GM12878 (cell line): ENCODE results near the gene CDH4. TPM values are rescaled to one million over a fixed set of nuclear protein-coding genes. Genes with fewer than 3 reads are reported as not detected.

Experiments used
- ATAC-seq: fragments of 200-7000 bp; cut with Tn5 transposase; 3 replicates; pipeline ENCODE4 v1.9.1; 2020; ENCODE audit warnings: mild to moderate bottlenecking, moderate library complexity
- BruUV-seq: library from RNA; stranded (reverse); fragments of 400-500 nt; replicated peaks from 2 replicates; lab custom pipeline; 2021; lab: Mats Ljungman, UMichigan
- CTCF ChIA-PET: fragments of 300-600 bp; sonication (Branson Sonifier 250); formaldehyde crosslinking; extraction: SDS; loops from one replicate; lab custom pipeline; 2021; ENCODE audit warnings: inconsistent platforms; lab: Yijun Ruan, JAX
- POLR2A ChIA-PET: fragments of 350-600 bp; formaldehyde crosslinking; extraction: SDS; loops from one replicate; lab custom pipeline; 2021; ENCODE audit warnings: inconsistent platforms; lab: Charles Lee
- RAD21 ChIA-PET: fragments of 300-600 bp; sonication (Branson Sonifier 250); formaldehyde crosslinking; loops from one replicate; lab custom pipeline; 2023; ENCODE audit warnings: antibody characterized with exemption; ENCODE audit not compliant: unreplicated experiment; lab: Charles Lee
- SMC1A ChIA-PET: fragments of 300-600 bp; sonication (Branson Sonifier 250); formaldehyde crosslinking; loops from one replicate; lab custom pipeline; 2023; ENCODE audit not compliant: unreplicated experiment, uncharacterized antibody; lab: Charles Lee
- DNase-seq: peaks from one replicate; pipeline ENCODE4 v3.0.0-alpha.2; 2011; ENCODE audit warnings: low read depth, low spot score
- FAIRE-seq: peaks from 3 replicates; lab custom pipeline; 2011; peaks lifted over from hg19 to GRCh38; lab: Jason Lieb, UNC
- H2AFZ ChIP-seq: 2 replicates; pipeline ENCODE4 v1.6.0; 2011; ENCODE audit warnings: low read depth, low read length, control low read depth; ENCODE audit not compliant: control insufficient read depth
- H3K27ac ChIP-seq: 2 replicates; pipeline ENCODE4 v1.5.1; 2011; ENCODE audit warnings: control low read depth; ENCODE audit not compliant: control insufficient read depth, insufficient read depth
- H3K27me3 ChIP-seq, 2 experiments: replicated peaks in 1 of 2; 2 replicates each; pipeline versions ENCODE4 v1.6.0 to v1.6.1; 2011; ENCODE audit warnings: low read length in 1 of 2; ENCODE audit not compliant: control insufficient read depth in 2 of 2, insufficient read depth in 2 of 2
- H3K36me3 ChIP-seq, 2 experiments: 2 replicates each; pipeline ENCODE4 v1.5.1; 2011; ENCODE audit warnings: low read length in 1 of 2; ENCODE audit not compliant: control insufficient read depth in 2 of 2, insufficient read depth in 2 of 2
- H3K4me1 ChIP-seq: 2 replicates; pipeline ENCODE4 v1.6.1; 2011; ENCODE audit warnings: mild to moderate bottlenecking, low read length, moderate library complexity, mixed read lengths; ENCODE audit not compliant: control insufficient read depth, insufficient read depth
- H3K4me2 ChIP-seq: 2 replicates; pipeline ENCODE4 v1.6.0; 2011; ENCODE audit warnings: control low read depth; ENCODE audit not compliant: control insufficient read depth, insufficient read depth
- H3K4me3 ChIP-seq: fragments of 200-600 bp; sonication (generic); 2 replicates; pipeline ENCODE4 v1.5.1; 2016
- H3K79me2 ChIP-seq: 2 replicates; pipeline ENCODE4 v1.6.0; 2011; ENCODE audit warnings: low read length; ENCODE audit not compliant: control insufficient read depth, insufficient read depth
- H3K9ac ChIP-seq: 2 replicates; pipeline ENCODE4 v1.8.0; 2011; ENCODE audit warnings: low read length, control low read depth, mixed read lengths; ENCODE audit not compliant: control insufficient read depth, insufficient read depth
- H3K9me3 ChIP-seq: replicated peaks from 3 replicates; pipeline ENCODE4 v1.5.1; 2011; ENCODE audit warnings: mild to moderate bottlenecking, low read length; ENCODE audit not compliant: control insufficient read depth, insufficient read depth
- H4K20me1 ChIP-seq: 2 replicates; pipeline ENCODE4 v1.6.0; 2011; ENCODE audit not compliant: control insufficient read depth, insufficient read depth
- ASH2L ChIP-seq: fragments of 300-600, 200-600 bp; sonication (generic); IDR thresholded peaks from 2 replicates; pipeline ENCODE4 v1.6.1; 2017; ENCODE audit warnings: low read depth, mild to moderate bottlenecking, borderline replicate concordance
- ELK1 ChIP-seq: IDR thresholded peaks from 2 replicates; pipeline ENCODE4 v1.6.1; 2012; ENCODE audit warnings: low read depth, low read length, improper control_type of control experiment
- IRF5 ChIP-seq: fragments of 450-650 bp; IDR thresholded peaks from 2 replicates; pipeline ENCODE4 v1.6.1; 2017; ENCODE audit warnings: borderline replicate concordance
- KLF5 ChIP-seq: fragments of 450-650 bp; IDR thresholded peaks from 2 replicates; pipeline ENCODE4 v1.6.1; 2014; ENCODE audit warnings: mild to moderate bottlenecking; ENCODE audit not compliant: partially characterized antibody
- NFXL1 ChIP-seq: fragments of 450-650 bp; IDR thresholded peaks from 2 replicates; pipeline ENCODE4 v1.6.1; 2017; ENCODE audit warnings: antibody characterized with exemption, mild to moderate bottlenecking, borderline replicate concordance
- NR2F1 ChIP-seq: fragments of 450-650 bp; conservative IDR thresholded peaks from 2 replicates; pipeline ENCODE4 v1.6.1; 2017; ENCODE audit warnings: mild to moderate bottlenecking
- PBX3 ChIP-seq: IDR thresholded peaks from 2 replicates; pipeline ENCODE4 v1.6.1; 2011; ENCODE audit warnings: mild to moderate bottlenecking, low read depth, low read length, moderate library complexity; ENCODE audit not compliant: insufficient replicate concordance
- PML ChIP-seq: IDR thresholded peaks from 2 replicates; pipeline ENCODE4 v1.6.1; 2012; ENCODE audit warnings: low read length, inconsistent platforms
- POU2F2 ChIP-seq: IDR thresholded peaks from 3 replicates; pipeline ENCODE4 v1.6.1; 2011; ENCODE audit warnings: low read depth, mild to moderate bottlenecking, low read length, borderline replicate concordance
- SIN3A ChIP-seq: IDR thresholded peaks from 2 replicates; pipeline ENCODE4 v1.6.1; 2012; ENCODE audit warnings: low read depth, low read length, improper control_type of control experiment
- SREBF1 ChIP-seq: IDR thresholded peaks from 2 replicates; pipeline ENCODE4 v1.6.1; 2012; ENCODE audit warnings: mild to moderate bottlenecking, low read length
- TARDBP ChIP-seq: IDR thresholded peaks from 2 replicates; pipeline ENCODE4 v1.6.1; 2016; ENCODE audit warnings: borderline replicate concordance
- WGBS: methylation state at CpG from one replicate; pipeline ENCODE4 v1.1.6; 2016; ENCODE audit warnings: low lambda C conversion rate; ENCODE audit not compliant: insufficient replicate concordance, insufficient coverage; ENCODE audit errors: missing lambda C conversion rate; 5-methylcytosine and 5-hydroxymethylcytosine counted together
- in situ Hi-C: fragments of 300-500 bp; cut with MboI; formaldehyde crosslinking; loops from 9 replicates; pipeline ENCODE4 v1.14.3; 2018; ENCODE audit warnings: mixed read lengths
- intact Hi-C: fragments of 100-400 bp; cut with micrococcal nuclease; formaldehyde crosslinking; loops from one replicate; pipeline ENCODE4 v1.14.2; 2022; ENCODE audit not compliant: unreplicated experiment
- polyA plus RNA-seq, 11 experiments: library from polyadenylated mRNA; depleted of rRNA in 4 of 11; unstranded in 6 of 11; stranded (reverse) in 5 of 11; fragments of >200 nt; fragmentation: Nextera tagmentation in 4 of 11; fragmentation: Illumina TruSeq in 1 of 11; extraction: Ambion mirVana in 4 of 11; extraction: Trizol in 1 of 11; gene quantifications; 1 replicate in 1 of 11; 2 replicates in 10 of 11; pipeline versions ENCODE4 v1.2.1 to v1.2.3, GENCODE V29; 2011 to 2016; ENCODE audit warnings: inconsistent platforms in 2 of 11, missing spikeins in 2 of 11, low read depth in 1 of 11
- total RNA-seq, 4 experiments: library from RNA; depleted of rRNA in 3 of 4; stranded (reverse); fragments of >200 nt in 3 of 4; fragmentation: Illumina TruSeq in 1 of 4; extraction: Trizol in 1 of 4; gene quantifications; 2 replicates each; pipeline versions ENCODE4 v1.2.1 to v1.2.3, GENCODE V29; 2013 to 2021
- TF ChIP-seq, protein P1 (sequence below): fragments of 450-650 bp; formaldehyde crosslinking; IDR thresholded peaks from 2 replicates; pipeline ENCODE4 v1.5.0; 2022; ENCODE audit warnings: mild to moderate bottlenecking, missing genetic modification characterization

CDH4 gene
- total and polyA plus RNA-seq, 10 of the 15 experiments (the other 5 are each of a cell fraction or from before 2014, with no cell fraction given) = not detected

DNA sequence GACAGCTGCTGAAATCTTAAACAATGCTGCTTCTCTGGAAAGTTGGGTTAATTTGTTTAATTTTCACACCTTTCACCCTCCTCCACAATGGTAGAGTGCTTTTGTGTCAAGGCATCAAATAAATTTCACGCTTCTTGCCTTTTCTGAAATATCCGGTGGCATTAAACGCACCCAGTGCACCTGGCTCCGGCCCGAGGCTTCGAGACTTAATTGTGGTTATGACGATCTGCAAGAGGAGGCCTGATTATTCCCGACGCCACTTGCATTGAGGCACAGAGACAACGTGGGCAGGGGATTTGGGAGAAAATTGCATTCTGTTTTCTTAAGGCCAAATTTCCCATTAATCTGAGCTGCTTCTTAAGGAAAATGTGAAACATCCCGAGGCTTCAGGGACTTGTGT lies 152.2 kb downstream of the CDH4 start:
- in situ Hi-C loops = no loop called here
- ChIA-PET CTCF (no interaction called here), RAD21 (no interaction called here)

GRCh38 chr20:61405007-61405406 lies 152.9 kb downstream of the CDH4 start:
- Histone ChIP-seq H3K4me3 (no peak overlapping the region), H3K27ac (no peak overlapping the region), H3K9me3 (no peaks in the 10 kb centered on the region; the same call in 2 of the 3 replicates), H3K9ac (no peak overlapping the region), H4K20me1 (no peaks in the 10 kb centered on the region), H3K4me1 (no peaks in the 10 kb centered on the region), H3K79me2 (no peaks in the 10 kb centered on the region), H3K27me3 (no peaks in the 10 kb centered on the region), H3K4me2 (no peak overlapping the region), H3K36me3 (no peaks in the 10 kb centered on the region), H2AFZ (no peak overlapping the region)
- BruUV-seq = no TSS peak
- intact Hi-C loops (no loop called here), in situ Hi-C loops (no loop called here)
- SMC1A ChIA-PET = no interaction called here
- RAD21 ChIA-PET = no interaction called here
- POLR2A ChIA-PET = no interaction called here
- CTCF ChIA-PET = no interaction called here
- ATAC-seq (no peak), DNase-seq (no peak), FAIRE-seq (no peak)
- WGBS = 70% methylated on average over 14 of the region's 14 CpGs
- no peak for TF ChIP-seq NR2F1
- no peak for TF ChIP-seq SREBF1
- no peak for TF ChIP-seq SIN3A
- TF ChIP-seq, protein P1, sequence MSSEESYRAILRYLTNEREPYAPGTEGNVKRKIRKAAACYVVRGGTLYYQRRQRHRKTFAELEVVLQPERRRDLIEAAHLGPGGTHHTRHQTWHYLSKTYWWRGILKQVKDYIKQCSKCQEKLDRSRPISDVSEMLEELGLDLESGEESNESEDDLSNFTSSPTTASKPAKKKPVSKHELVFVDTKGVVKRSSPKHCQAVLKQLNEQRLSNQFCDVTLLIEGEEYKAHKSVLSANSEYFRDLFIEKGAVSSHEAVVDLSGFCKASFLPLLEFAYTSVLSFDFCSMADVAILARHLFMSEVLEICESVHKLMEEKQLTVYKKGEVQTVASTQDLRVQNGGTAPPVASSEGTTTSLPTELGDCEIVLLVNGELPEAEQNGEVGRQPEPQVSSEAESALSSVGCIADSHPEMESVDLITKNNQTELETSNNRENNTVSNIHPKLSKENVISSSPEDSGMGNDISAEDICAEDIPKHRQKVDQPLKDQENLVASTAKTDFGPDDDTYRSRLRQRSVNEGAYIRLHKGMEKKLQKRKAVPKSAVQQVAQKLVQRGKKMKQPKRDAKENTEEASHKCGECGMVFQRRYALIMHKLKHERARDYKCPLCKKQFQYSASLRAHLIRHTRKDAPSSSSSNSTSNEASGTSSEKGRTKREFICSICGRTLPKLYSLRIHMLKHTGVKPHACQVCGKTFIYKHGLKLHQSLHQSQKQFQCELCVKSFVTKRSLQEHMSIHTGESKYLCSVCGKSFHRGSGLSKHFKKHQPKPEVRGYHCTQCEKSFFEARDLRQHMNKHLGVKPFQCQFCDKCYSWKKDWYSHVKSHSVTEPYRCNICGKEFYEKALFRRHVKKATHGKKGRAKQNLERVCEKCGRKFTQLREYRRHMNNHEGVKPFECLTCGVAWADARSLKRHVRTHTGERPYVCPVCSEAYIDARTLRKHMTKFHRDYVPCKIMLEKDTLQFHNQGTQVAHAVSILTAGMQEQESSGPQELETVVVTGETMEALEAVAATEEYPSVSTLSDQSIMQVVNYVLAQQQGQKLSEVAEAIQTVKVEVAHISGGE (CRISPR knock-in tag) = no peak
- TF ChIP-seq ASH2L = no peak
- TF ChIP-seq ELK1 = no peak
- TF ChIP-seq PBX3 = no peak
- no peak for TF ChIP-seq POU2F2
- no peak for TF ChIP-seq IRF5

More for the DNA sequence above, 152.2 kb downstream of the CDH4 start:
- Histone ChIP-seq H3K4me1 (no peaks in the 10 kb centered on the region), H3K4me2 (no peak overlapping the region), H3K27me3 (no peaks in the 10 kb centered on the region), H3K9ac (no peak overlapping the region), H3K36me3 (no peaks in the 10 kb centered on the region), H4K20me1 (no peaks in the 10 kb centered on the region), H3K27ac (no peak overlapping the region), H3K79me2 (no peaks in the 10 kb centered on the region), H2AFZ (no peak overlapping the region), H3K9me3 (no peaks in the 10 kb centered on the region; the same call in 2 of the 3 replicates), H3K4me3 (no peak overlapping the region)
- no peak for ATAC-seq
- no peak for DNase-seq
- intact Hi-C loops = no loop called here
- POLR2A ChIA-PET = no interaction called here
- TF ChIP-seq TARDBP (no peak), KLF5 (no peak), PML (no peak), NFXL1 (no peak)
- FAIRE-seq = no peak
- no TSS peak for BruUV-seq
- SMC1A ChIA-PET = no interaction called here
- WGBS = 53% methylated on average over 11 of the region's 11 CpGs
